HEK293 (cell line): Measurements from ENCODE around the gene ABCA2.

Experiments used
- CTCF ChIA-PET: fragments of 350-600 bp; formaldehyde crosslinking; extraction: SDS; loops from one replicate; lab custom pipeline; 2021; ENCODE audit warnings: antibody characterized with exemption; lab: Yijun Ruan, JAX
- POLR2A ChIA-PET: fragments of 300-600 bp; formaldehyde crosslinking; extraction: SDS; loops from one replicate; lab custom pipeline; 2020; ENCODE audit warnings: antibody characterized with exemption, inconsistent platforms; lab: Yijun Ruan, JAX
- H3K27ac ChIP-seq: fragments of 200-500 bp; sonication (Bioruptor generic); 2 replicates; pipeline ENCODE4 v1.5.1; 2014; ENCODE audit warnings: low read depth, low read length, control low read depth, inconsistent platforms; ENCODE audit errors: extremely low read depth
- H3K36me3 ChIP-seq, 2 experiments: fragments of 200-500 bp in 1 of 2; sonication (Bioruptor generic) in 1 of 2; 1 replicate in 1 of 2; 2 replicates in 1 of 2; pipeline ENCODE4 v1.5.1; 2014 to 2017; ENCODE audit warnings: inconsistent platforms in 2 of 2, low read length in 2 of 2; ENCODE audit not compliant: control insufficient read depth in 2 of 2, insufficient read depth in 1 of 2
- H3K4me1 ChIP-seq: fragments of 200-500 bp; sonication (Bioruptor generic); 2 replicates; pipeline ENCODE4 v1.5.1; 2014; ENCODE audit warnings: mild to moderate bottlenecking, low read length, inconsistent platforms; ENCODE audit not compliant: control insufficient read depth, insufficient read depth
- H3K4me3 ChIP-seq: 2 replicates; pipeline ENCODE4 v1.5.1; 2011; ENCODE audit warnings: low read depth, mild to moderate bottlenecking, control low read depth, low read length, moderate library complexity
- H3K9me3 ChIP-seq: fragments of 200-500 bp; sonication (Bioruptor generic); 2 replicates; pipeline ENCODE4 v1.5.1; 2014; ENCODE audit warnings: low read depth, low read length, inconsistent platforms; ENCODE audit not compliant: control insufficient read depth, insufficient read depth
- GLIS1 ChIP-seq: fragments of 450-650 bp; formaldehyde crosslinking; IDR thresholded peaks from 2 replicates; pipeline ENCODE4 v1.5.1; 2016; ENCODE audit warnings: missing biosample characterization, missing genetic modification characterization
- GLIS2 ChIP-seq: fragments of 450-650 bp; formaldehyde crosslinking; IDR thresholded peaks from 2 replicates; pipeline ENCODE4 v1.5.1; 2016; ENCODE audit warnings: missing biosample characterization, missing genetic modification characterization
- HOXA7 ChIP-seq: sonication (generic); formaldehyde crosslinking; IDR thresholded peaks from 2 replicates; pipeline ENCODE4 v1.8.1; 2022; ENCODE audit warnings: missing genetic modification reagents, borderline replicate concordance
- HOXC10 ChIP-seq: sonication (generic); formaldehyde crosslinking; IDR thresholded peaks from 2 replicates; pipeline ENCODE4 v1.8.1; 2023; ENCODE audit warnings: mild to moderate bottlenecking, missing genetic modification reagents
- KLF1 ChIP-seq: fragments of 450-650 bp; formaldehyde crosslinking; IDR thresholded peaks from 2 replicates; pipeline ENCODE4 v1.5.1; 2016; ENCODE audit warnings: missing biosample characterization, missing genetic modification characterization
- PATZ1 ChIP-seq: fragments of 450-650 bp; formaldehyde crosslinking; IDR thresholded peaks from 2 replicates; pipeline ENCODE4 v1.5.1; 2016; ENCODE audit warnings: missing biosample characterization, missing genetic modification characterization
- PRDM1 ChIP-seq: fragments of 450-650 bp; formaldehyde crosslinking; IDR thresholded peaks from 2 replicates; pipeline ENCODE4; 2016; ENCODE audit warnings: missing biosample characterization, missing genetic modification characterization
- PRDM10 ChIP-seq: fragments of 450-650 bp; formaldehyde crosslinking; IDR thresholded peaks from 2 replicates; pipeline ENCODE4 v1.5.1; 2016; ENCODE audit warnings: missing biosample characterization, missing genetic modification characterization
- SP3 ChIP-seq: fragments of 450-650 bp; formaldehyde crosslinking; IDR thresholded peaks from 2 replicates; pipeline ENCODE4 v1.5.1; 2016; ENCODE audit warnings: missing biosample characterization, missing genetic modification characterization
- TRIM28 ChIP-seq: IDR thresholded peaks from 2 replicates; pipeline ENCODE4 v1.6.1; 2011; ENCODE audit warnings: low read length, control low read depth, borderline replicate concordance
- ZFP37 ChIP-seq: fragments of 450-650 bp; formaldehyde crosslinking; IDR thresholded peaks from 2 replicates; pipeline ENCODE4 v1.5.1; 2016; ENCODE audit warnings: missing biosample characterization, missing genetic modification characterization
- ZFP69B ChIP-seq: fragments of 450-650 bp; formaldehyde crosslinking; IDR thresholded peaks from 2 replicates; pipeline ENCODE4 v1.5.1; 2016; ENCODE audit warnings: missing biosample characterization, missing genetic modification characterization
- ZIC2 ChIP-seq: fragments of 450-650 bp; formaldehyde crosslinking; IDR thresholded peaks from 2 replicates; pipeline ENCODE4 v1.5.1; 2016; ENCODE audit warnings: missing biosample characterization, missing genetic modification characterization
- ZNF19 ChIP-seq: fragments of 450-650 bp; formaldehyde crosslinking; IDR thresholded peaks from 2 replicates; pipeline ENCODE4; 2016; ENCODE audit warnings: missing biosample characterization, missing genetic modification characterization, low read depth
- ZNF223 ChIP-seq: fragments of 450-650 bp; formaldehyde crosslinking; IDR thresholded peaks from 2 replicates; pipeline ENCODE4 v1.5.1; 2016; ENCODE audit warnings: missing biosample characterization, missing genetic modification characterization
- ZNF354C ChIP-seq: fragments of 450-650 bp; formaldehyde crosslinking; IDR thresholded peaks from 2 replicates; pipeline ENCODE4 v1.5.1; 2016; ENCODE audit warnings: missing biosample characterization, missing genetic modification characterization, low read depth, borderline replicate concordance
- ZNF416 ChIP-seq: fragments of 450-650 bp; formaldehyde crosslinking; IDR thresholded peaks from 2 replicates; pipeline ENCODE4 v1.5.1; 2016; ENCODE audit warnings: missing biosample characterization, missing genetic modification characterization
- ZNF785 ChIP-seq: fragments of 450-650 bp; formaldehyde crosslinking; IDR thresholded peaks from 2 replicates; pipeline ENCODE4 v1.5.1; 2016; ENCODE audit warnings: missing biosample characterization, missing genetic modification characterization
- ZSCAN16 ChIP-seq: fragments of 450-650 bp; formaldehyde crosslinking; IDR thresholded peaks from 2 replicates; pipeline ENCODE4 v1.5.1; 2016; ENCODE audit warnings: missing biosample characterization, missing genetic modification characterization
- ZXDB ChIP-seq: fragments of 450-650 bp; formaldehyde crosslinking; IDR thresholded peaks from 2 replicates; pipeline ENCODE4 v1.5.1; 2016; ENCODE audit warnings: missing biosample characterization, missing genetic modification characterization
- TF ChIP-seq, protein P1 (sequence below): fragments of 450-650 bp; formaldehyde crosslinking; IDR thresholded peaks from 2 replicates; pipeline ENCODE4 v1.5.1; 2016; ENCODE audit warnings: missing biosample characterization, missing genetic modification characterization
- TF ChIP-seq, protein P2 (sequence below): fragments of 450-650 bp; formaldehyde crosslinking; IDR thresholded peaks from 2 replicates; pipeline ENCODE4 v1.5.1; 2016; ENCODE audit warnings: missing biosample characterization, missing genetic modification characterization, borderline replicate concordance
- TF ChIP-seq, protein P3 (sequence below): fragments of 450-650 bp; formaldehyde crosslinking; IDR thresholded peaks from 2 replicates; pipeline ENCODE4 v1.5.1; 2016; ENCODE audit warnings: missing biosample characterization, missing genetic modification characterization

ABCA2 gene

GRCh38 chr9:136996361-136997292 lies 31.4 kb downstream of the ABCA2 start, which contains the start of gene CLIC3 (continued):
- TF ChIP-seq PATZ1 (tag by site-specific recombination) (peak; percentile 73), ZIC2 (tag by site-specific recombination) (peak; percentile 73), KLF1 (tag by site-specific recombination) (peak; percentile 95), SP3 (tag by site-specific recombination) (peak; percentile 94), GLIS1 (tag by site-specific recombination) (peak; percentile 57)
- TF ChIP-seq, all 188 proteins: peak for 19

DNA sequence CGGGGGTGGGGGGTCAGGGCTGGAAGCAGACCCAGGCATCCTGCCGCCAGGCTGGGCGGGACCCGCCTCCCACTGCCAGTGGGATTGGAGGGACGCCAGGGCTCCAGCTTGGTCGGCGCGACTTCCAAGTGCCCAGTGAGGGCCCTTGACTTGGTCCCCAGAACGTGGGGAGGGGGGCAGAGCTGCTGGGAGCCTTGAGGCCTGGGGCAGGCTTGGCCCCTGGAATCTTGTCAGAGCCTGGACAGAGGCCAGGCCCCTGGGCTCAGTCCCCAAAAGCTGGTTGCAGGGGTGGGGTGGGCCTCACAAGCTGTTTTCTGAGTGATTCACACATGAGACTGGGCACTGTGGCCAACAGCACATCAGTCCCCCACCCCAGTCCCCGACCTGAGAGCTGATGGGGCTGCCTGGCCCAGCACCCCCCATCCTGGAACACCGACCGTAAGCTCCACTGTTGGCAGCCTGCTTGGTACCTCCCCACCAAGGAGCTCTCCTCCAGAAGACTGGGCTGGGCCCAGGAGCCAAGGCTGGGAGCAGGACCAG lies 32.2 kb downstream of the ABCA2 start:
- ChIA-PET POLR2A (interaction anchor here (0.7 to 1.6 kb wide), 14 partner anchors 9 to 245 kb away, joined by 3 to 8 read pairs (median 4); partner anchors contain the start of gene TUBB4B), CTCF (interaction anchor here (0.7 to 5.4 kb wide), 5 partner anchors 34 to 208 kb away, joined by 3 to 38 read pairs (median 4); partner anchors contain the start of gene ABCA2)
- H3K9me3 ChIP-seq = no peaks in the 10 kb centered on the region
- no peak overlapping the region for H3K4me3 ChIP-seq
- peaks cover 0 to 18% of the 10 kb centered on the region in 2 experiments; a peak in 1 of 3 replicates for H3K36me3 ChIP-seq
- peaks cover 5% of the 10 kb centered on the region for H3K4me1 ChIP-seq
- H3K27ac ChIP-seq = no peak overlapping the region
- TF ChIP-seq ZIC2 (tag by site-specific recombination) (peak; percentile 32), ZSCAN16 (no peak), ZXDB (tag by site-specific recombination) (0 out of 2 replicates have a peak, but pooled peaks have one; percentile 23), HOXC10 (CRISPR knock-in tag) (no peak), HOXA7 (CRISPR knock-in tag) (no peak), ZFP37 (tag by site-specific recombination) (no peak), ZNF223 (tag by site-specific recombination) (no peak), ZNF19 (no peak), TRIM28 (no peak), PRDM1 (tag by site-specific recombination) (no peak), PRDM10 (tag by site-specific recombination) (peak; percentile 57), ZFP69B (tag by site-specific recombination) (no peak), GLIS2 (tag by site-specific recombination) (no peak), ZNF785 (tag by site-specific recombination) (no peak), ZNF354C (tag by site-specific recombination) (no peak), ZNF416 (tag by site-specific recombination) (no peak)
- TF ChIP-seq, protein P1, sequence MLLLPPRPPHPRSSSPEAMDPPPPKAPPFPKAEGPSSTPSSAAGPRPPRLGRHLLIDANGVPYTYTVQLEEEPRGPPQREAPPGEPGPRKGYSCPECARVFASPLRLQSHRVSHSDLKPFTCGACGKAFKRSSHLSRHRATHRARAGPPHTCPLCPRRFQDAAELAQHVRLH (tag by site-specific recombination) = no peak
- TF ChIP-seq, protein P2, sequence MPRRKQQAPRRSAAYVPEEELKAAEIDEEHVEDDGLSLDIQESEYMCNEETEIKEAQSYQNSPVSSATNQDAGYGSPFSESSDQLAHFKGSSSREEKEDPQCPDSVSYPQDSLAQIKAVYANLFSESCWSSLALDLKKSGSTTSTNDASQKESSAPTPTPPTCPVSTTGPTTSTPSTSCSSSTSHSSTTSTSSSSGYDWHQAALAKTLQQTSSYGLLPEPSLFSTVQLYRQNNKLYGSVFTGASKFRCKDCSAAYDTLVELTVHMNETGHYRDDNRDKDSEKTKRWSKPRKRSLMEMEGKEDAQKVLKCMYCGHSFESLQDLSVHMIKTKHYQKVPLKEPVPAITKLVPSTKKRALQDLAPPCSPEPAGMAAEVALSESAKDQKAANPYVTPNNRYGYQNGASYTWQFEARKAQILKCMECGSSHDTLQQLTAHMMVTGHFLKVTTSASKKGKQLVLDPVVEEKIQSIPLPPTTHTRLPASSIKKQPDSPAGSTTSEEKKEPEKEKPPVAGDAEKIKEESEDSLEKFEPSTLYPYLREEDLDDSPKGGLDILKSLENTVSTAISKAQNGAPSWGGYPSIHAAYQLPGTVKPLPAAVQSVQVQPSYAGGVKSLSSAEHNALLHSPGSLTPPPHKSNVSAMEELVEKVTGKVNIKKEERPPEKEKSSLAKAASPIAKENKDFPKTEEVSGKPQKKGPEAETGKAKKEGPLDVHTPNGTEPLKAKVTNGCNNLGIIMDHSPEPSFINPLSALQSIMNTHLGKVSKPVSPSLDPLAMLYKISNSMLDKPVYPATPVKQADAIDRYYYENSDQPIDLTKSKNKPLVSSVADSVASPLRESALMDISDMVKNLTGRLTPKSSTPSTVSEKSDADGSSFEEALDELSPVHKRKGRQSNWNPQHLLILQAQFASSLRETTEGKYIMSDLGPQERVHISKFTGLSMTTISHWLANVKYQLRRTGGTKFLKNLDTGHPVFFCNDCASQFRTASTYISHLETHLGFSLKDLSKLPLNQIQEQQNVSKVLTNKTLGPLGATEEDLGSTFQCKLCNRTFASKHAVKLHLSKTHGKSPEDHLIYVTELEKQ (tag by site-specific recombination) = no peak
- TF ChIP-seq, protein P3, sequence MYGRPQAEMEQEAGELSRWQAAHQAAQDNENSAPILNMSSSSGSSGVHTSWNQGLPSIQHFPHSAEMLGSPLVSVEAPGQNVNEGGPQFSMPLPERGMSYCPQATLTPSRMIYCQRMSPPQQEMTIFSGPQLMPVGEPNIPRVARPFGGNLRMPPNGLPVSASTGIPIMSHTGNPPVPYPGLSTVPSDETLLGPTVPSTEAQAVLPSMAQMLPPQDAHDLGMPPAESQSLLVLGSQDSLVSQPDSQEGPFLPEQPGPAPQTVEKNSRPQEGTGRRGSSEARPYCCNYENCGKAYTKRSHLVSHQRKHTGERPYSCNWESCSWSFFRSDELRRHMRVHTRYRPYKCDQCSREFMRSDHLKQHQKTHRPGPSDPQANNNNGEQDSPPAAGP (tag by site-specific recombination) = no peak
